HEK293 (cell line): ENCODE results near the gene FBXW11.

Source experiments
- CTCF ChIA-PET: fragments of 350-600 bp; formaldehyde crosslinking; extraction: SDS; loops from one replicate; lab custom pipeline; 2021; ENCODE audit warnings: antibody characterized with exemption; lab: Yijun Ruan, JAX
- POLR2A ChIA-PET: fragments of 300-600 bp; formaldehyde crosslinking; extraction: SDS; loops from one replicate; lab custom pipeline; 2020; ENCODE audit warnings: antibody characterized with exemption, inconsistent platforms; lab: Yijun Ruan, JAX
- H3K27ac ChIP-seq: fragments of 200-500 bp; sonication (Bioruptor generic); 2 replicates; pipeline ENCODE4 v1.5.1; 2014; ENCODE audit warnings: low read depth, low read length, control low read depth, inconsistent platforms; ENCODE audit errors: extremely low read depth
- H3K36me3 ChIP-seq, 2 experiments: fragments of 200-500 bp in 1 of 2; sonication (Bioruptor generic) in 1 of 2; 1 replicate in 1 of 2; 2 replicates in 1 of 2; pipeline ENCODE4 v1.5.1; 2014 to 2017; ENCODE audit warnings: inconsistent platforms in 2 of 2, low read length in 2 of 2; ENCODE audit not compliant: control insufficient read depth in 2 of 2, insufficient read depth in 1 of 2
- H3K4me1 ChIP-seq: fragments of 200-500 bp; sonication (Bioruptor generic); 2 replicates; pipeline ENCODE4 v1.5.1; 2014; ENCODE audit warnings: mild to moderate bottlenecking, low read length, inconsistent platforms; ENCODE audit not compliant: control insufficient read depth, insufficient read depth
- H3K4me3 ChIP-seq: 2 replicates; pipeline ENCODE4 v1.5.1; 2011; ENCODE audit warnings: low read depth, mild to moderate bottlenecking, control low read depth, low read length, moderate library complexity
- H3K9me3 ChIP-seq: fragments of 200-500 bp; sonication (Bioruptor generic); 2 replicates; pipeline ENCODE4 v1.5.1; 2014; ENCODE audit warnings: low read depth, low read length, inconsistent platforms; ENCODE audit not compliant: control insufficient read depth, insufficient read depth
- BCL11A ChIP-seq: fragments of 450-650 bp; formaldehyde crosslinking; IDR thresholded peaks from 2 replicates; pipeline ENCODE4 v1.5.1; 2016; ENCODE audit warnings: low read depth, missing biosample characterization, missing genetic modification characterization
- BCL11B ChIP-seq: fragments of 450-650 bp; formaldehyde crosslinking; IDR thresholded peaks from 2 replicates; pipeline ENCODE4 v1.5.1; 2016; ENCODE audit warnings: low read depth, missing biosample characterization, missing genetic modification characterization
- HOXA7 ChIP-seq: sonication (generic); formaldehyde crosslinking; IDR thresholded peaks from 2 replicates; pipeline ENCODE4 v1.8.1; 2022; ENCODE audit warnings: missing genetic modification reagents, borderline replicate concordance
- MEIS1 ChIP-seq: sonication (generic); formaldehyde crosslinking; IDR thresholded peaks from 2 replicates; pipeline ENCODE4 v1.8.1; 2022; ENCODE audit warnings: missing genetic modification reagents, mild to moderate bottlenecking, borderline replicate concordance
- SCRT1 ChIP-seq: fragments of 450-650 bp; formaldehyde crosslinking; IDR thresholded peaks from 2 replicates; pipeline ENCODE4 v1.5.1; 2016; ENCODE audit warnings: missing biosample characterization, missing genetic modification characterization, borderline replicate concordance
- YY2 ChIP-seq: fragments of 450-650 bp; formaldehyde crosslinking; IDR thresholded peaks from 2 replicates; pipeline ENCODE4 v1.5.1; 2016; ENCODE audit warnings: missing biosample characterization, missing genetic modification characterization
- ZBTB1 ChIP-seq: fragments of 450-650 bp; formaldehyde crosslinking; IDR thresholded peaks from 2 replicates; pipeline ENCODE4 v1.5.1; 2016; ENCODE audit warnings: missing biosample characterization, missing genetic modification characterization
- ZFHX2 ChIP-seq: fragments of 450-650 bp; formaldehyde crosslinking; conservative IDR thresholded peaks from 2 replicates; pipeline ENCODE4 v1.5.1; 2016; ENCODE audit warnings: missing biosample characterization, missing genetic modification characterization
- ZFP69B ChIP-seq: fragments of 450-650 bp; formaldehyde crosslinking; IDR thresholded peaks from 2 replicates; pipeline ENCODE4 v1.5.1; 2016; ENCODE audit warnings: missing biosample characterization, missing genetic modification characterization
- ZNF10 ChIP-seq: fragments of 450-650 bp; formaldehyde crosslinking; IDR thresholded peaks from 2 replicates; pipeline ENCODE4 v1.5.1; 2017; ENCODE audit warnings: missing biosample characterization, missing genetic modification characterization
- ZNF202 ChIP-seq: fragments of 450-650 bp; formaldehyde crosslinking; IDR thresholded peaks from 2 replicates; pipeline ENCODE4 v1.5.1; 2016; ENCODE audit warnings: missing biosample characterization, missing genetic modification characterization, borderline replicate concordance
- ZNF23 ChIP-seq: fragments of 450-650 bp; formaldehyde crosslinking; IDR thresholded peaks from 2 replicates; pipeline ENCODE4 v1.5.1; 2016; ENCODE audit warnings: missing biosample characterization, missing genetic modification characterization, borderline replicate concordance
- ZNF24 ChIP-seq: fragments of 450-650 bp; formaldehyde crosslinking; IDR thresholded peaks from 2 replicates; pipeline ENCODE4 v1.5.1; 2016; ENCODE audit warnings: missing biosample characterization, missing genetic modification characterization
- ZNF292 ChIP-seq: fragments of 450-650 bp; formaldehyde crosslinking; IDR thresholded peaks from 2 replicates; pipeline ENCODE4 v1.5.1; 2016; ENCODE audit warnings: low read depth, missing biosample characterization, missing genetic modification characterization, borderline replicate concordance
- ZNF404 ChIP-seq: fragments of 450-650 bp; formaldehyde crosslinking; IDR thresholded peaks from 2 replicates; pipeline ENCODE4 v1.5.1; 2017; ENCODE audit warnings: missing biosample characterization, missing genetic modification characterization
- ZNF423 ChIP-seq: fragments of 450-650 bp; formaldehyde crosslinking; IDR thresholded peaks from 2 replicates; pipeline ENCODE4 v1.5.1; 2016; ENCODE audit warnings: missing biosample characterization, missing genetic modification characterization
- ZNF510 ChIP-seq: fragments of 450-650 bp; formaldehyde crosslinking; IDR thresholded peaks from 2 replicates; pipeline ENCODE4 v1.5.1; 2018; ENCODE audit warnings: mild to moderate bottlenecking, missing genetic modification characterization, missing biosample characterization; ENCODE audit not compliant: insufficient replicate concordance
- ZNF521 ChIP-seq: fragments of 450-650 bp; formaldehyde crosslinking; IDR thresholded peaks from 2 replicates; pipeline ENCODE4 v1.5.1; 2017; ENCODE audit warnings: missing biosample characterization, mild to moderate bottlenecking, missing genetic modification characterization
- ZNF548 ChIP-seq: fragments of 450-650 bp; formaldehyde crosslinking; IDR thresholded peaks from 2 replicates; pipeline ENCODE4 v1.5.1; 2016; ENCODE audit warnings: missing biosample characterization, missing genetic modification characterization
- ZNF654 ChIP-seq: fragments of 450-650 bp; formaldehyde crosslinking; IDR thresholded peaks from 2 replicates; pipeline ENCODE4 v1.5.1; 2016; ENCODE audit warnings: low read depth, missing biosample characterization, missing genetic modification characterization
- ZNF670 ChIP-seq: fragments of 450-650 bp; formaldehyde crosslinking; IDR thresholded peaks from 2 replicates; pipeline ENCODE4 v1.5.1; 2016; ENCODE audit warnings: missing biosample characterization, missing genetic modification characterization, low read depth
- ZNF707 ChIP-seq: fragments of 450-650 bp; formaldehyde crosslinking; IDR thresholded peaks from 2 replicates; pipeline ENCODE4 v1.5.1; 2016; ENCODE audit warnings: missing biosample characterization, missing genetic modification characterization
- ZNF792 ChIP-seq: fragments of 450-650 bp; formaldehyde crosslinking; IDR thresholded peaks from 2 replicates; pipeline ENCODE4 v1.5.1; 2016; ENCODE audit warnings: missing biosample characterization, missing genetic modification characterization
- TF ChIP-seq, protein P1 (sequence below): fragments of 450-650 bp; formaldehyde crosslinking; IDR thresholded peaks from 2 replicates; pipeline ENCODE4 v1.5.1; 2016; ENCODE audit warnings: missing biosample characterization, missing genetic modification characterization
- TF ChIP-seq, protein P2 (sequence below): fragments of 450-650 bp; formaldehyde crosslinking; conservative IDR thresholded peaks from 2 replicates; pipeline ENCODE4 v1.5.1; 2016; ENCODE audit warnings: low read depth, missing biosample characterization, missing genetic modification characterization
- TF ChIP-seq, protein P3 (sequence below): fragments of 450-650 bp; formaldehyde crosslinking; IDR thresholded peaks from 2 replicates; pipeline ENCODE4 v1.5.1; 2016; ENCODE audit warnings: missing biosample characterization, missing genetic modification characterization

The FBXW11 gene

DNA sequence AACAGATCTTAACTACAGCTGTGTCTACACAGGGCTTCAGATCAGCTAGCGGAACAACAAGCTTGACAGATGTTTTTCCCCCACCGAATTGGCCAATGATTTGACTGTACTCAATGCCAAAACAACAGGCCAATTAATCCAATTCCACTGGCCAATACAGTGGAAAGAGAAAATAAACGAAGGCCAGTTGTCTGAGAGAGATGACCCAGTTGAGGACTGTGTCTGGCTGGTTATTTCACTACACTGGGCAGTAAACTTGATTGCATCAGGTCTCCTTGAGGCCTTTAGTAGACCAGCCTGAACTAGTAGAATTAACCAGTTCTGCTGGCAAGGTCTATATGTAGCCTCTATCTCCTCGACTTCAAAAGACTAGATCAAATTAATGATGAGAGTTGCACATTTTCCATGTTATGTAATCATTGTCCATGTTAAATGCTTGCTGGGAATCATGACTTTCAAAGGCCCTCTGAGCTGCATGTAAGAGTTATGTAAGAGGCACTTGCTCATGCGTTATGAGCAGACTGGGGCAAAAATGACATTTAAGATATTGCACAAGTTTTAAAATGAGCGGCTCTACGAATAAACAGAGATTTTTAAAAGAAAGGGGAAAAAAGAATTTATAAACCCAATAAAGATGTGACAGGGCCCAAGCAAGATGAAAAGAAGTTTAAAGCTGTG is 192.5 kb downstream of the FBXW11 start:
- TF ChIP-seq ZNF10 (tag by site-specific recombination) (no peak), ZNF423 (tag by site-specific recombination) (no peak), ZNF548 (tag by site-specific recombination) (no peak), ZNF510 (tag by site-specific recombination) (no peak), ZNF521 (tag by site-specific recombination) (no peak), ZNF654 (no peak), ZFP69B (tag by site-specific recombination) (no peak), BCL11A (tag by site-specific recombination) (no peak), ZNF292 (no peak), ZNF792 (tag by site-specific recombination) (no peak), ZNF670 (tag by site-specific recombination) (no peak), ZNF707 (tag by site-specific recombination) (no peak)
- H3K27ac ChIP-seq = no peak overlapping the region
- H3K4me1 ChIP-seq = no peaks in the 10 kb centered on the region
- no peaks in the 10 kb centered on the region for H3K36me3 ChIP-seq
- ChIA-PET POLR2A (no interaction called here), CTCF (interaction anchor here (0.6 to 1.0 kb wide), 2 partner anchors 15 to 194 kb away, joined by 3 read pairs; no protein-coding TSS in a partner anchor)
- H3K4me3 ChIP-seq = no peak overlapping the region
- no peaks in the 10 kb centered on the region for H3K9me3 ChIP-seq

DNA sequence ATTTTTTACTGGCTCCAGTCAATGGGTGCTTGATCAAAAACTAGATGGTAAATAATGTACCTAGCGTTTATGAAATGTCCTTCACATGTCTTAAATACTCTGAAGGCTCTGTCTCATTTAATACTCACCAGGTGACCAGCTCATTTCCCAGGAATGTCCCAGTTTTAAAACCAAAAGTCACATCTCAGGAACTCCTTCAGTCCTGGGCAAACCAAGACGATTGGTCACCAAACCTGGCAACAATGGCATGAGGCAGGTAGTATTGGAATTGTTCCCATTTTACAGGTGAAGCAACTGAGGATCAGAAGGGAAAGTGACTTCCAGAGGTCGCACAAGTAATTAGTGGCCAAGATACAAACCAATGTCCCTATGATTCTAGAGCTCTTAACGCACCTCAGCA is 193.2 kb downstream of the FBXW11 start:
- H3K27ac ChIP-seq = no peak overlapping the region
- H3K9me3 ChIP-seq = no peaks in the 10 kb centered on the region
- no peaks in the 10 kb centered on the region for H3K36me3 ChIP-seq
- H3K4me3 ChIP-seq = no peak overlapping the region
- H3K4me1 ChIP-seq = no peaks in the 10 kb centered on the region
- ChIA-PET CTCF (interaction anchor here (1.0 kb wide), 1 partner anchor 195 kb away, joined by 3 read pairs; no protein-coding TSS in a partner anchor), POLR2A (no interaction called here)
- TF ChIP-seq HOXA7 (CRISPR knock-in tag) (no peak), ZNF202 (tag by site-specific recombination) (no peak), BCL11B (no peak), MEIS1 (CRISPR knock-in tag) (no peak), ZFHX2 (no peak), ZBTB1 (tag by site-specific recombination) (no peak), ZNF670 (tag by site-specific recombination) (no peak), ZNF404 (tag by site-specific recombination) (no peak), ZNF23 (tag by site-specific recombination) (no peak), ZNF24 (tag by site-specific recombination) (no peak), SCRT1 (tag by site-specific recombination) (no peak), YY2 (no peak)
- TF ChIP-seq, protein P1, sequence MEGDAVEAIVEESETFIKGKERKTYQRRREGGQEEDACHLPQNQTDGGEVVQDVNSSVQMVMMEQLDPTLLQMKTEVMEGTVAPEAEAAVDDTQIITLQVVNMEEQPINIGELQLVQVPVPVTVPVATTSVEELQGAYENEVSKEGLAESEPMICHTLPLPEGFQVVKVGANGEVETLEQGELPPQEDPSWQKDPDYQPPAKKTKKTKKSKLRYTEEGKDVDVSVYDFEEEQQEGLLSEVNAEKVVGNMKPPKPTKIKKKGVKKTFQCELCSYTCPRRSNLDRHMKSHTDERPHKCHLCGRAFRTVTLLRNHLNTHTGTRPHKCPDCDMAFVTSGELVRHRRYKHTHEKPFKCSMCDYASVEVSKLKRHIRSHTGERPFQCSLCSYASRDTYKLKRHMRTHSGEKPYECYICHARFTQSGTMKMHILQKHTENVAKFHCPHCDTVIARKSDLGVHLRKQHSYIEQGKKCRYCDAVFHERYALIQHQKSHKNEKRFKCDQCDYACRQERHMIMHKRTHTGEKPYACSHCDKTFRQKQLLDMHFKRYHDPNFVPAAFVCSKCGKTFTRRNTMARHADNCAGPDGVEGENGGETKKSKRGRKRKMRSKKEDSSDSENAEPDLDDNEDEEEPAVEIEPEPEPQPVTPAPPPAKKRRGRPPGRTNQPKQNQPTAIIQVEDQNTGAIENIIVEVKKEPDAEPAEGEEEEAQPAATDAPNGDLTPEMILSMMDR (tag by site-specific recombination) = no peak
- TF ChIP-seq, protein P2, sequence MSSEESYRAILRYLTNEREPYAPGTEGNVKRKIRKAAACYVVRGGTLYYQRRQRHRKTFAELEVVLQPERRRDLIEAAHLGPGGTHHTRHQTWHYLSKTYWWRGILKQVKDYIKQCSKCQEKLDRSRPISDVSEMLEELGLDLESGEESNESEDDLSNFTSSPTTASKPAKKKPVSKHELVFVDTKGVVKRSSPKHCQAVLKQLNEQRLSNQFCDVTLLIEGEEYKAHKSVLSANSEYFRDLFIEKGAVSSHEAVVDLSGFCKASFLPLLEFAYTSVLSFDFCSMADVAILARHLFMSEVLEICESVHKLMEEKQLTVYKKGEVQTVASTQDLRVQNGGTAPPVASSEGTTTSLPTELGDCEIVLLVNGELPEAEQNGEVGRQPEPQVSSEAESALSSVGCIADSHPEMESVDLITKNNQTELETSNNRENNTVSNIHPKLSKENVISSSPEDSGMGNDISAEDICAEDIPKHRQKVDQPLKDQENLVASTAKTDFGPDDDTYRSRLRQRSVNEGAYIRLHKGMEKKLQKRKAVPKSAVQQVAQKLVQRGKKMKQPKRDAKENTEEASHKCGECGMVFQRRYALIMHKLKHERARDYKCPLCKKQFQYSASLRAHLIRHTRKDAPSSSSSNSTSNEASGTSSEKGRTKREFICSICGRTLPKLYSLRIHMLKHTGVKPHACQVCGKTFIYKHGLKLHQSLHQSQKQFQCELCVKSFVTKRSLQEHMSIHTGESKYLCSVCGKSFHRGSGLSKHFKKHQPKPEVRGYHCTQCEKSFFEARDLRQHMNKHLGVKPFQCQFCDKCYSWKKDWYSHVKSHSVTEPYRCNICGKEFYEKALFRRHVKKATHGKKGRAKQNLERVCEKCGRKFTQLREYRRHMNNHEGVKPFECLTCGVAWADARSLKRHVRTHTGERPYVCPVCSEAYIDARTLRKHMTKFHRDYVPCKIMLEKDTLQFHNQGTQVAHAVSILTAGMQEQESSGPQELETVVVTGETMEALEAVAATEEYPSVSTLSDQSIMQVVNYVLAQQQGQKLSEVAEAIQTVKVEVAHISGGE (tag by site-specific recombination) = no peak
- TF ChIP-seq, protein P3, sequence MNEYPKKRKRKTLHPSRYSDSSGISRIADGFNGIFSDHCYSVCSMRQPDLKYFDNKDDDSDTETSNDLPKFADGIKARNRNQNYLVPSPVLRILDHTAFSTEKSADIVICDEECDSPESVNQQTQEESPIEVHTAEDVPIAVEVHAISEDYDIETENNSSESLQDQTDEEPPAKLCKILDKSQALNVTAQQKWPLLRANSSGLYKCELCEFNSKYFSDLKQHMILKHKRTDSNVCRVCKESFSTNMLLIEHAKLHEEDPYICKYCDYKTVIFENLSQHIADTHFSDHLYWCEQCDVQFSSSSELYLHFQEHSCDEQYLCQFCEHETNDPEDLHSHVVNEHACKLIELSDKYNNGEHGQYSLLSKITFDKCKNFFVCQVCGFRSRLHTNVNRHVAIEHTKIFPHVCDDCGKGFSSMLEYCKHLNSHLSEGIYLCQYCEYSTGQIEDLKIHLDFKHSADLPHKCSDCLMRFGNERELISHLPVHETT = no peak
- TF ChIP-seq, all 188 proteins: peak for 0
